Activated CD8-positive, alpha-beta T cell treated with anti-CD3 and anti-CD28 coated beads for 36 hours (primary cell): ENCODE data around the gene WBP1. TPM values are rescaled to one million over a fixed set of nuclear protein-coding genes. Genes with fewer than 3 reads are reported as not detected.
"Not testable (repeated sequence)": the region's sequence is repeated elsewhere in the genome, so short reads cannot be mapped to it uniquely, and the experiment has no call there.

Experiments
- ATAC-seq: fragments of 200-7000 bp; cut with Tn5 transposase; one replicate; pipeline ENCODE4 v1.10.0; 2021; ENCODE audit warnings: mild to moderate bottlenecking, moderate library complexity
- CTCF ChIA-PET: fragments of 350-600 bp; sonication (Branson Sonifier 250); formaldehyde crosslinking; loops from one replicate; lab custom pipeline; 2021; ENCODE audit warnings: antibody characterized with exemption; lab: Charles Lee
- POLR2A ChIA-PET: fragments of 350-600 bp; sonication (Branson Sonifier 250); formaldehyde crosslinking; loops from one replicate; lab custom pipeline; 2021; ENCODE audit warnings: antibody characterized with exemption; lab: Charles Lee
- DNase-seq: peaks from one replicate; pipeline ENCODE4 v3.0.0-alpha.2; 2020
- H3K27ac Mint-ChIP-seq: one replicate; pipeline ENCODE4 v1.8.0; 2021; ENCODE audit warnings: mild to moderate bottlenecking, mixed read lengths
- H3K27me3 Mint-ChIP-seq: one replicate; pipeline ENCODE4 v1.8.0; 2021; ENCODE audit warnings: mixed read lengths
- H3K36me3 Mint-ChIP-seq: one replicate; pipeline ENCODE4 v1.8.0; 2021; ENCODE audit warnings: low read depth, mixed read lengths
- H3K4me1 Mint-ChIP-seq: one replicate; pipeline ENCODE4 v1.8.0; 2021; ENCODE audit warnings: low read depth, mixed read lengths
- H3K4me3 Mint-ChIP-seq: one replicate; pipeline ENCODE4 v1.8.0; 2021; ENCODE audit warnings: mild to moderate bottlenecking, moderate library complexity, mixed read lengths
- H3K9me3 Mint-ChIP-seq: one replicate; pipeline ENCODE4 v1.8.0; 2021; ENCODE audit warnings: mixed read lengths
- CTCF ChIP-seq: fragments of 200-600 bp; IDR thresholded peaks from one replicate; pipeline ENCODE4 v1.8.0; 2022; ENCODE audit warnings: antibody characterized with exemption, mild to moderate bottlenecking
- intact Hi-C: fragments of 100-400 bp; cut with micrococcal nuclease; formaldehyde crosslinking; loops from one replicate; pipeline ENCODE4 v1.10.0; 2022
- total RNA-seq, 2 experiments: library from RNA; stranded (reverse); gene quantifications; one replicate each; pipeline ENCODE4 v1.2.3, GENCODE V29; 2021

Gene WBP1
- total RNA-seq, 2 experiments from 2014 or later, result 20.3 to 23.0 TPM

DNA sequence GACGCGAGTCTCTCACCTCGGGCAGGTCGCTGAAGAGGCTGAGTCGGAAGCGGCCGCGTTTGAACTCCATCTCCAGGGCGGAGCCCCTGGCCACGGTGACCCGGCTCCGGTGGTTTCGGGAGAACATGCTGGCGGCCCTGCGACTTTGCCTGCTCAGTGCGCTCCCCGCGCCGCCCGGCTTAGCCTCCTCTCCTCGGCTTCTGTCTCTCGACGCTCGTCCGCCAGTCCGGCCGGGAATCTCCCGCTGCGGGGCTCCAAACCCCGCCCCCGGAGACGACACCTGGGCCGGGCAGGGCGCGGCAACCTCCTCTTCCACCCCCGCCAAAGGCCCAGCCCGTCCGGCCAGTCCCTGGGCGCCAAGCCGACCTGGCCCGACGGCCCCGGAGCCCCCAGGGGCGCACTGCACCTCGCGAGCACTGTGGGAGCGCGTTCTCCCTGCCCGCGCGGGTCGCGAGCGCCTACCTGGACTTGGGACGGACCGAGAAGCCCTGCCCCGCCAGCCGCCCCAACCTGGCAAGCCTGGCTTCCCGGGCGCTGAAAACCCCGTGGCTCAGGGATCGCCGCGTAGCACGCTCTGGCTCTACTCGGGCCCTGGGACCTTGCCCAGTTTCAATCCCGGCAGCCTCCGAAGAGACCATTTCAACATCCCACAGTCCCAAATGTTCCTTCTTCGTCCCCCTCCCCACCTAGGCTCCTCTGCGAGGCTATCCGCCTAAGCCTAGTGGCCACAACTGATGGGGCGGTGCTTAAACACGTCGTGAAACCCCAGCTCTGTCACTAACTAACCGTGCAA is 16.4 kb upstream of the WBP1 start, which contains the start of gene RTKN:
Gene RTKN (minus strand): TSS at position 248 of the 793 bp plus-strand sequence. CDS start 121 bp downstream, at position 127.
- Mint-ChIP-seq H3K4me3 (peak within 1 kb of the TSS; percentile 47), H3K27ac (no peak within 1 kb of the TSS), H3K4me1 (peaks cover 9% of the 10 kb centered on the region), H3K27me3 (peaks cover 28% of the 10 kb centered on the region), H3K36me3 (no peaks in the 10 kb centered on the region), H3K9me3 (no peaks in the 10 kb centered on the region)
- ChIA-PET POLR2A (interaction anchor here (1.0 kb wide), 2 partner anchors 9 to 13 kb away, joined by 3 to 5 read pairs; partner anchors contain the start of gene INO80B), CTCF (interaction anchor here (0.8 to 1.1 kb wide), 2 partner anchors 10 to 146 kb away, joined by 3 to 4 read pairs; no protein-coding TSS in a partner anchor)
- DNase-seq (peak; percentile 59), ATAC-seq (peak; percentile 12)
- TF ChIP-seq CTCF, result no peak
- intact Hi-C loops, result no loop called here

DNA sequence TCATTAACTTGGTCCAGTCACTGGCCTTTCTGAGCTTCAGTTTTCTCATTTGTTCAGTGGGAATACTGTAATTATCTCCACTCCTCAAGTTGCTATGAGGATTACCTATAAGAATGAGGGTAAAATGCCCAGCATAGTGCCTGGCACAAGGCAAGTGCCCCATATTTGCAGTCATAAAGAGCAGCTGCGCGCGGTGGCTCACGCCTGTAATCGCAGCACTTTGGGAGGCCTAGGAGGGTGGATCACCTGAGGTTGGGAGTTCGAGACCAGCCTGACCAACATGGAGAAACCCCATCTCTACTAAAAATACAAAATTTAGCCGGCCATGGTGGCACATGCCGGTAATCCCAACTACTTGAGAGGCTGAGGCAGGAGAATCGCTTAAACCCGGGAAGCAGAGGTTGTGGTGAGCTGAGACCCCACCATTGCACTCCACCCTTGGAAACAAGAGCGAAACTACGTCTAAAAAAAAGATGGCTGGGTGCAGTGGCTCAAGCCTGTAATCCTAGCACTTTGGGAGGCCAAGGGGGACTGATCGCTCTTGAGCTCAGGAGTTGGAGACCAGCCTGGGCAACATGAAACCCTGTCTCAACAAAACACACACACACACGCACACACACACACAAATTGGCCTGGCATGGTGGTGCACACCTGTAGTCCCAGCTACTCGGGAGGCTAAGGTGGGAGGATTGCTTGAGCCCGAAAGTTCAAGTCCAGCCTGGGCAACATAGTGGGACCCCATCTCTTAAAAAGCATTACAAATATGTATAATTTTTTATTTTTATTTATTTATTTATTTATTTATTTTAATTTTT is 15.5 kb upstream of the WBP1 start:
- H3K27ac Mint-ChIP-seq, H3K9me3 Mint-ChIP-seq, H3K36me3 Mint-ChIP-seq, H3K4me1 Mint-ChIP-seq, DNase-seq, ATAC-seq, intact Hi-C loops: not testable (repeated sequence)
- ChIA-PET CTCF (interaction anchor here (0.8 to 1.3 kb wide), 3 partner anchors 11 to 146 kb away, joined by 3 to 4 read pairs (median 3); no protein-coding TSS in a partner anchor), POLR2A (interaction anchor here (0.8 to 1.3 kb wide), 3 partner anchors 12 to 237 kb away, joined by 3 to 5 read pairs (median 4); partner anchors contain the start of gene INO80B)
- Mint-ChIP-seq H3K4me3 (peak overlapping the region; percentile 47), H3K27me3 (peaks cover 30% of the 10 kb centered on the region)

DNA sequence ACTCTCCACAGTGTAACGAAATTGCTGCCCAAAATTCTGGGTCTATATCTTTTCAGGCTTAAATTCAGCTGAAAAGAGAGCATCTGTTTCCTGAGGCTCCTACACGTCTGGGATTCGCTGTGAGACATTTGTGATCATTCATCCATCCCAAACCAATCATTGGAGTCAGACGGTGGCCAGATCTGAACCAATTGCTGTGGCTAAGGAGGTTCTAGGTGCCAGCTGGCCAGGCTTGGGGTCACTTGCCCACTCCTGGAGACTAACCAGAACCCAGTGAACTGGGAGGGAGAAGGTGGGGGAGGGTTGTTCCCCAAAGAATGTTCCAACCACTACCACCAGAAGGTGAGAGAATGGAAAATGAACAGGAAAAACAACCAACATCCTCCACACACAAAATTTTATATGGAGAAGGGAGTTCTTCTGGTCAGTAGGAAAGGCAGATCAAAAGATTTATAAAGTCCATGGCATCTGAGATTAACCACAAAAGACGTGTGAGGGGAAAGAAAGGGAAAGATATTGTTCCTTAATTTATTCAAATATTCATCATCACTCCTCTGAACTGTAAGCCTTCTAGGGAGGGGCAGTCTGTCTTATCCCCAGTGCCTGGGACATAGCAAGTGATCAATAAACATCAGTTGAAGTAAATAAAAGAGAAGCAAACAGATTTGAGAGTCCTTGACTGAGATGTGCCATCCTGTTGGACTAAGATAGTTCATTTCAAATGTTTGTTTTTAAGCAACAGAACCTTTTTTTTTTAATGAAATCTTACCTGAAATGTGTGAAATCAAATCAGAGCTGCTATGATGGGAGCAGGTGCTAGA is 13.5 kb upstream of the WBP1 start:
- ChIA-PET POLR2A (interaction anchor here (0.7 kb wide), 2 partner anchors 82 to 507 kb away, joined by 3 read pairs; no protein-coding TSS in a partner anchor), CTCF (interaction anchor here (1.5 kb wide), 1 partner anchor 178 kb away, joined by 3 read pairs; no protein-coding TSS in a partner anchor)
- H3K27me3 Mint-ChIP-seq, result peaks cover 24% of the 10 kb centered on the region
- no peak overlapping the region for H3K27ac Mint-ChIP-seq
- peaks cover 9% of the 10 kb centered on the region for H3K4me1 Mint-ChIP-seq
- intact Hi-C loops, result no loop called here
- no peak for ATAC-seq
- H3K4me3 Mint-ChIP-seq, result no peak overlapping the region
- TF ChIP-seq CTCF, result no peak
- no peaks in the 10 kb centered on the region for H3K9me3 Mint-ChIP-seq
- H3K36me3 Mint-ChIP-seq, result no peaks in the 10 kb centered on the region
- DNase-seq, result no peak

DNA sequence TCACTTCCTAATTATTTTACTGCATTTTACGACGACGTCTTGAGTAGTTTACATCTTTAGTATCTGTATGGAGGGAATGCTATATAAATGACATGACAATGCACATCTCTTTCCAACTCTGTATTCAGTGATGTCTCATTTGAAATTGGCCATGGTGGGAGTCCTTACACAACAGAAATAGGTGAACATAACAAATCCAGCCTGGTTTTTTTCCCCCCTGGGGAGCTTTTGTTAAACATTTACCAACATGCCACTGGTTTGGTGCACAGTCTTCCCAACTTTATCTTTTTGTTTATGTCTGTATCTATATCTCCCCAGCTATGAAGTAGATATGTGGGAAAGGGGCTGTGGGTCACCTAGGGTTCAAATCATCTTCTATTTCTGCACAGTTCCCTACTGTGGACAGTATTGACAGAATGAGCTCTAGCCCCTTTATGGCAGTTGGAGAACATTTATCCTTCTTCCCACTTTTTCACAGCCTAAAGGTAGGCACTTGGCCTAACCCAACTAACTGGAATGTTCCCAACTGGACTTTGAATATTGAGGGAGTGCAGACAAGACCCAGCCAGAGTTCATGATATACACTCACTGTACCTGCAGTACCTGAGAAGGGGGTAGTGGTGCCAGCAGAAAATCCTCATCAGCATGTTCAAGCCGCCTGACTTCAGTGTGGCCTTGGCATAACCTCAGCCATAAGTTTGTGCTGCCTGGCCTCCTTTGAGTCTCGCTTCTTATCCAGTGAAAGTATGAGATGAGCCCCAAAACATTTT is 10.8 kb upstream of the WBP1 start:
- ATAC-seq, result no peak
- no peaks in the 10 kb centered on the region for H3K9me3 Mint-ChIP-seq
- peaks cover under 1% of the 10 kb centered on the region for H3K4me1 Mint-ChIP-seq
- H3K27ac Mint-ChIP-seq, result no peak overlapping the region
- TF ChIP-seq CTCF, result no peak
- ChIA-PET POLR2A (no interaction called here), CTCF (no interaction called here)
- H3K36me3 Mint-ChIP-seq, result no peaks in the 10 kb centered on the region
- no peak overlapping the region for H3K4me3 Mint-ChIP-seq
- intact Hi-C loops, result no loop called here
- peaks cover 11% of the 10 kb centered on the region for H3K27me3 Mint-ChIP-seq
- no peak for DNase-seq
